Erythroblast (primary cell): ENCODE data around the gene XPR1.
"Not testable (repeated sequence)": the region's sequence is repeated elsewhere in the genome, so short reads cannot be mapped to it uniquely, and the experiment has no call there.

ENCODE experiments used
- DNase-seq, 2 experiments: peaks; one replicate each; lab custom pipeline; 2025; lab: John Stamatoyannopoulos, UW
- GATA1 ChIP-seq: IDR thresholded peaks from 2 replicates; pipeline ENCODE4 v1.6.1; 2011; ENCODE audit warnings: low read depth, mild to moderate bottlenecking, control low read depth, low read length, moderate library complexity
- POLR2A ChIP-seq: IDR thresholded peaks from 2 replicates; pipeline ENCODE4 v1.6.1; 2011; ENCODE audit warnings: mild to moderate bottlenecking, low read length

The XPR1 gene

GRCh38 chr1:180779584-180779983 is 147.8 kb downstream of the XPR1 start:
- DNase-seq = no peak
- no peak for TF ChIP-seq POLR2A

DNA sequence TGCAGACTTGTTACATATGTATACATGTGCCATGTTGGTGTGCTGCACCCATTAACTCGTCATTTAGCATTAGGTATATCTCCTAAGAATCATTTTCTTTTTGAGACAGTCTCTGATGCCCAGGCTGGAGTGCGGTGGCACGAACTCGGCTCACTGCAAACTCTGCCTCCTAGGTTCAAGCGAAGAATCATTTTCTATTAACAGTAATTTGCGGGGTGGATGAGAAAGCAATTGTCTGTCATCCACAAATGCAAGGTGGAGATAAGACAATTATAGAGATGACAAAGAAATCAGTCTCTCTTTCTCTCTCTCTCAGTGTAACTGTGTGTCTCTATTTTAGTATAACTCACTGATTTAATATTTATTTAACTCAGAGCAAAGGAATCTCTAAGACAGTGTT is 149.9 kb downstream of the XPR1 start:
- no peak for DNase-seq
- TF ChIP-seq POLR2A (no peak), GATA1 (no peak)

- DNase-seq = no peak
- TF ChIP-seq POLR2A = no peak
- TF ChIP-seq GATA1 = no peak
Observed at GRCh38 chr1:180785291-180785690, 153.5 kb downstream of the XPR1 start.

- DNase-seq = no peak
- TF ChIP-seq GATA1 (no peak), POLR2A (no peak)
Observed at GRCh38 chr1:180785887-180786286, 154.1 kb downstream of the XPR1 start.

GRCh38 chr1:180786624-180787023 is 154.8 kb downstream of the XPR1 start:
- TF ChIP-seq GATA1 = no peak
- no peak for DNase-seq

GRCh38 chr1:180787628-180788307 is 155.9 kb downstream of the XPR1 start:
- no peak for DNase-seq
- TF ChIP-seq POLR2A (no peak), GATA1 (no peak)

GRCh38 chr1:180789460-180789859 is 157.6 kb downstream of the XPR1 start:
- TF ChIP-seq POLR2A = no peak
- no peak for TF ChIP-seq GATA1
- no peak for DNase-seq

GRCh38 chr1:180791152-180791551 is 159.3 kb downstream of the XPR1 start:
- not testable (repeated sequence) for DNase-seq

DNA sequence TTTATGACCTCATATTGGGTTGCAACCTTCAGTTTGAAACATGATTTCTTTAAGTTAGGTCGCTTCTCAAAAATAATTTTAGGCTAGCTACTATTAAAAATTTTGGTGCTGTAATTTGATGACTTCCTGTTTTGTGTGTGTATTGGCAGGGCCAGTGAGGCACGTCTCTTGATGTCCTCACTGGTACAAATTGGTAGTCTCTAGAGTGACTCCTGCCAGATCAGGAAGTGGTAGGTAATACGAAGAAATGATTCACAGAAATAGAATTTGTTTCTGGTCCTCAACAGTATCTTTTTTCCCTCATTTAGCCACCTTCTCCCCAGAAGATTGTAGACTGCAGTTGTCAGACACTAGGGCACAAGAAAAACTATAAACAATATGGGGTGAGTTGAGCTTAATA is 160.0 kb downstream of the XPR1 start:
- DNase-seq = no peak
- TF ChIP-seq GATA1 (no peak), POLR2A (no peak)

GRCh38 chr1:180793451-180793850 is 161.6 kb downstream of the XPR1 start:
- TF ChIP-seq POLR2A (no peak), GATA1 (no peak)
- no peak for DNase-seq

GRCh38 chr1:180796897-180797640 is 165.2 kb downstream of the XPR1 start:
- DNase-seq = no peak
- no peak for TF ChIP-seq GATA1
- no peak for TF ChIP-seq POLR2A

DNA sequence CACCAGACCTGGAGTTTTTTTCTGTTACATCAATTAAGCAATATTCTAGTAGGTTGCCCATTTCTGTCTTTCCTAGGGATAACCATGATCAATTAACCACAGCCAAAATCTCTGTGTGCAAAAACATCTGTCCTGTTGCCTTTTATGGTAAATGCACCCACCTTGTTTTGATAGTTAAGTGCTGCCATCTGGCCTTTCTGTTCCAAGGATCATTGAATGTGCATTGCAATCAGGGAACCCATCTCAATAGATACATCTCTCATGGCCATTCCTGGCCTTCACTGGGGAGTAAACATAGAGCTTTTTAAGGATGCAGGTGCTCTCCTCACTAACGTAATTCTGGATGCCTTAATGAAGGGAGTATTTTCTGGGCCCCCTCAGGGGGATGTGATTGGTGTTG is 169.1 kb downstream of the XPR1 start:
- DNase-seq = no peak
- TF ChIP-seq POLR2A (no peak), GATA1 (no peak)

DNA sequence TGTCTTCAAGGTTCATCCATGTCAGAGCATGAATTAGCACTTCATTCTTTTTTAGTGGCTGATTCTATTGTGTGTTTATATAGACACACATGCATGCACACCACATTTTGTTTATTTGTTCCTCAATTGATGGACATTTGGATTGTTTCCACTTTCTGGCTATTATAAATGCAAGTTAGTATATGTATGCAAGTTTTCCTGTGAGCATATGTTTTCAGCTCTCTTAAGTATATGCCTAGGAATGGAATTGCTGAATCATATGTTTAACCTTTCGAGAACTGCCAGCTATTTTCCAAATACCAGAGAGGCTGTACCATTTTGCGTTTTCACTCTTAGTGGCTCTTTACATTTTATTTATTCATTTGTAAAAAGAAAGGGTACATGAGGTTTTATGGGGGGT is 171.0 kb downstream of the XPR1 start:
- no peak for DNase-seq
- TF ChIP-seq GATA1 = no peak
- TF ChIP-seq POLR2A = no peak

- DNase-seq = no peak
- TF ChIP-seq POLR2A (no peak), GATA1 (no peak)
Observed at GRCh38 chr1:180805316-180805715, 173.5 kb downstream of the XPR1 start.

- TF ChIP-seq POLR2A (no peak), GATA1 (no peak)
Observed at GRCh38 chr1:180811298-180811697, 179.5 kb downstream of the XPR1 start.

More at GRCh38 chr1:180811298-180811697, 179.5 kb downstream of the XPR1 start:
- no peak for DNase-seq
